A673 (cell line): ENCODE results near the gene ITPR1. TPM values are rescaled to one million over a fixed set of nuclear protein-coding genes. Genes with fewer than 3 reads are reported as not detected.

ENCODE experiments used
- BruUV-seq: library from RNA; stranded (reverse); fragments of 400-500 nt; replicated peaks from 2 replicates; lab custom pipeline; 2021; lab: Mats Ljungman, UMichigan
- CTCF ChIA-PET: fragments of 300-600 bp; sonication (Branson Sonifier 250); formaldehyde crosslinking; loops from one replicate; lab custom pipeline; 2022; ENCODE audit warnings: antibody characterized with exemption; lab: Charles Lee
- POLR2A ChIA-PET: fragments of 300-600 bp; sonication (Branson Sonifier 250); formaldehyde crosslinking; loops from one replicate; lab custom pipeline; 2022; ENCODE audit warnings: antibody characterized with exemption; ENCODE audit not compliant: low non-redundant PET; lab: Charles Lee
- DNase-seq: peaks from one replicate; pipeline ENCODE4 v3.0.0-alpha.2; 2015; ENCODE audit warnings: low spot score
- H3K27ac ChIP-seq: fragments of 200-600 bp; sonication (generic); 2 replicates; pipeline ENCODE4 v1.5.1; 2016; ENCODE audit warnings: mixed run types, low read depth, mild to moderate bottlenecking, mixed read lengths, antibody characterized with exemption, low read length; ENCODE audit not compliant: poor library complexity, severe bottlenecking
- H3K27me3 ChIP-seq: fragments of 200-600 bp; sonication (generic); replicated peaks from 2 replicates; pipeline ENCODE4 v1.6.1; 2017; ENCODE audit warnings: mixed run types, low read depth, mild to moderate bottlenecking, mixed read lengths, antibody characterized with exemption, low read length; ENCODE audit not compliant: insufficient read depth, poor library complexity
- H3K36me3 ChIP-seq: fragments of 200-600 bp; sonication (generic); 2 replicates; pipeline ENCODE4 v1.6.1; 2016; ENCODE audit warnings: mixed run types, mild to moderate bottlenecking, mixed read lengths, antibody characterized with exemption, low read length; ENCODE audit not compliant: insufficient read depth, poor library complexity, severe bottlenecking
- H3K4me1 ChIP-seq: fragments of 200-600 bp; sonication (generic); 2 replicates; pipeline ENCODE4 v1.6.1; 2017; ENCODE audit warnings: mixed run types, mild to moderate bottlenecking, mixed read lengths, antibody characterized with exemption, low read length; ENCODE audit not compliant: insufficient read depth, poor library complexity, severe bottlenecking
- H3K4me3 ChIP-seq: fragments of 200-600 bp; sonication (generic); 2 replicates; pipeline ENCODE4 v1.5.1; 2016; ENCODE audit warnings: low read depth, mixed run types, mild to moderate bottlenecking, mixed read lengths, low read length; ENCODE audit not compliant: poor library complexity, severe bottlenecking
- H3K9me3 ChIP-seq: fragments of 200-600 bp; sonication (generic); 2 replicates; pipeline ENCODE4 v1.6.1; 2016; ENCODE audit warnings: mixed run types, low read depth, mild to moderate bottlenecking, mixed read lengths, antibody characterized with exemption, low read length; ENCODE audit not compliant: poor library complexity, severe bottlenecking
- EZH2 ChIP-seq: fragments of 200-600 bp; sonication (generic); IDR thresholded peaks from 2 replicates; pipeline ENCODE4 v1.6.1; 2017; ENCODE audit warnings: borderline replicate concordance, low read depth, mild to moderate bottlenecking, mixed read lengths, antibody characterized with exemption, low read length; ENCODE audit not compliant: poor library complexity, severe bottlenecking
- intact Hi-C: fragments of 100-400 bp; cut with micrococcal nuclease; formaldehyde crosslinking; loops from one replicate; pipeline ENCODE4 v1.10.0; 2022; ENCODE audit not compliant: unreplicated experiment
- total RNA-seq: library from RNA; stranded (reverse); gene quantifications from 2 replicates; pipeline ENCODE4 v1.2.3, GENCODE V29; 2021
- TF ChIP-seq, protein P1 (sequence below): fragments of 300-800, 200-600 bp; sonication (generic); conservative IDR thresholded peaks from 2 replicates; pipeline ENCODE4 v1.5.1; 2017; ENCODE audit warnings: low read depth, mild to moderate bottlenecking, antibody characterized with exemption, low read length, moderate library complexity, mixed read lengths

The ITPR1 gene
- total RNA-seq, 1 experiment from 2014 or later, result 8.6 TPM

DNA sequence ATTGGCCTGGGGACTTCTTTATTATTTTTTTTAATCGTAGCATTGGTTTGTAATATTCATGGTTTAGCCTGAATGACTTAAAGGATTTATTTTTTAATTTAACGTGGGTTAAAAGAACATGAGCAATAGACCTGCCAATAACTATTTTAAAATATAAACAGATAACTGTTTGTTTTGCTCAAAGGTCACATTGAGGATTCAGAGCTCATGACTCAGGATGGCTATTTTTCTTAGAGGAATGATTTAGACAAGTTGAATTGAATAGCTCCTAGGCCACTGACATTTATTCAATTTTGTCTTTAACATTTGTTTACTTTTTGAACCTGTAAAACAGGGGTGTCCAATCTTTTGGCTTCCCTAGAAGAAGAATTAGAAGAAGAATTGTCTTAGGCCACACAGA, 68.5 kb downstream of the ITPR1 start:
- H3K27me3 ChIP-seq, result no peaks in the 10 kb centered on the region
- no peak for DNase-seq
- H3K36me3 ChIP-seq, result no peaks in the 10 kb centered on the region
- H3K4me1 ChIP-seq, result no peaks in the 10 kb centered on the region
- POLR2A ChIA-PET, result no interaction called here
- TF ChIP-seq, protein P1, sequence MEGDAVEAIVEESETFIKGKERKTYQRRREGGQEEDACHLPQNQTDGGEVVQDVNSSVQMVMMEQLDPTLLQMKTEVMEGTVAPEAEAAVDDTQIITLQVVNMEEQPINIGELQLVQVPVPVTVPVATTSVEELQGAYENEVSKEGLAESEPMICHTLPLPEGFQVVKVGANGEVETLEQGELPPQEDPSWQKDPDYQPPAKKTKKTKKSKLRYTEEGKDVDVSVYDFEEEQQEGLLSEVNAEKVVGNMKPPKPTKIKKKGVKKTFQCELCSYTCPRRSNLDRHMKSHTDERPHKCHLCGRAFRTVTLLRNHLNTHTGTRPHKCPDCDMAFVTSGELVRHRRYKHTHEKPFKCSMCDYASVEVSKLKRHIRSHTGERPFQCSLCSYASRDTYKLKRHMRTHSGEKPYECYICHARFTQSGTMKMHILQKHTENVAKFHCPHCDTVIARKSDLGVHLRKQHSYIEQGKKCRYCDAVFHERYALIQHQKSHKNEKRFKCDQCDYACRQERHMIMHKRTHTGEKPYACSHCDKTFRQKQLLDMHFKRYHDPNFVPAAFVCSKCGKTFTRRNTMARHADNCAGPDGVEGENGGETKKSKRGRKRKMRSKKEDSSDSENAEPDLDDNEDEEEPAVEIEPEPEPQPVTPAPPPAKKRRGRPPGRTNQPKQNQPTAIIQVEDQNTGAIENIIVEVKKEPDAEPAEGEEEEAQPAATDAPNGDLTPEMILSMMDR, result no peak
- no peak for TF ChIP-seq EZH2
- CTCF ChIA-PET, result no interaction called here
- H3K4me3 ChIP-seq, result no peak overlapping the region
- no TSS peak for BruUV-seq
- no peaks in the 10 kb centered on the region for H3K9me3 ChIP-seq
- intact Hi-C loops, result no loop called here
- H3K27ac ChIP-seq, result no peak overlapping the region

DNA sequence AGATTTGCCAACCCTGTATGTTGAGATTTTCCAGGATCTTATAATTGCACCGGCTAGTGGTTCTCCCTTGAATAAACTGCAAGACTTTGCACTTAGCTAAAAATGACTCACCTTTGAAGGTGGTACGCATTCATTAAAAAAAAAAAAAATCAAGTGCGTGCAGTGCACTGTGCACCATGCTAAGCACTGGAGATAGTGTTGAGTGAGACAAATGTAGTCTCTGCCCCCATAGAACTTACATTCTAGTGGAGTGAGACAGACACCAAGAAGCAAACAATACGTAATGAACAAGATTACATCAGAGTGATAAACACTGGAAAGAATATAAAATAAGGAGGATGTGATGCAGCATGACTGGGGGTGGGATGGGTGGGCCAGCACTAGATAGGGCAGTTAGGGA, 69.4 kb downstream of the ITPR1 start:
- no TSS peak for BruUV-seq
- CTCF ChIA-PET, result no interaction called here

DNA sequence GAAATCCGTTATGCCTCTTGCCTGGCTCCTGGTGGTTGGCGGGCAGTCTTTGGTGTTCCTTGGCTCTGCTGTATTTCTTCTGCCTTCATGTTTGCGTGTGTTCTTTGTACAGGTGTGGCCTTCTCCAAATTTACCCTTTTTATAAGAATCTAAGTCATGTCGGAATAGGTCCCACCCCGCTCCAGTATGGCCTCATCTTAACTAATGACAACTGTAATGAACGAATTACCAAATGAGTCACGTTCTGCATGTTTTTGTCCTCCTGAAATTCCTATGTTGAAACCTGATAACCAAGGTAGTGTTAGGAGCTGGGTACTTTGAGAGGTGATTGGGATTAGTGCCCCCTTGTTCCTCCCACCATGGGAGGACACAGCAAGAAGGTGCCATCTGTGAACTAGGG, 71.1 kb downstream of the ITPR1 start:
- POLR2A ChIA-PET, result no interaction called here
- CTCF ChIA-PET, result no interaction called here

More for the DNA sequence above, 69.4 kb downstream of the ITPR1 start:
- intact Hi-C loops, result no loop called here
- H3K27ac ChIP-seq, result no peak overlapping the region
- no peak overlapping the region for H3K4me3 ChIP-seq
- no peaks in the 10 kb centered on the region for H3K9me3 ChIP-seq
- no peaks in the 10 kb centered on the region for H3K4me1 ChIP-seq
- H3K36me3 ChIP-seq, result no peaks in the 10 kb centered on the region
- DNase-seq, result no peak
- POLR2A ChIA-PET, result no interaction called here
- no peaks in the 10 kb centered on the region for H3K27me3 ChIP-seq
- TF ChIP-seq EZH2, result no peak
- TF ChIP-seq, protein P1, result no peak

More for the DNA sequence above, 71.1 kb downstream of the ITPR1 start:
- no peak for DNase-seq
- Histone ChIP-seq H3K9me3 (no peaks in the 10 kb centered on the region), H3K36me3 (no peaks in the 10 kb centered on the region), H3K4me3 (no peak overlapping the region), H3K4me1 (no peaks in the 10 kb centered on the region), H3K27ac (no peak overlapping the region), H3K27me3 (no peaks in the 10 kb centered on the region)
- intact Hi-C loops, result no loop called here
- TF ChIP-seq, protein P1, result no peak
- no peak for TF ChIP-seq EZH2
- BruUV-seq, result no TSS peak
